ENCODE measurements around the gene GPR18. TPM values are rescaled to one million over a fixed set of nuclear protein-coding genes. Genes with fewer than 3 reads are reported as not detected.

Gene GPR18
- total RNA-seq, 1 experiment from 2014 or later, result not detected

DNA sequence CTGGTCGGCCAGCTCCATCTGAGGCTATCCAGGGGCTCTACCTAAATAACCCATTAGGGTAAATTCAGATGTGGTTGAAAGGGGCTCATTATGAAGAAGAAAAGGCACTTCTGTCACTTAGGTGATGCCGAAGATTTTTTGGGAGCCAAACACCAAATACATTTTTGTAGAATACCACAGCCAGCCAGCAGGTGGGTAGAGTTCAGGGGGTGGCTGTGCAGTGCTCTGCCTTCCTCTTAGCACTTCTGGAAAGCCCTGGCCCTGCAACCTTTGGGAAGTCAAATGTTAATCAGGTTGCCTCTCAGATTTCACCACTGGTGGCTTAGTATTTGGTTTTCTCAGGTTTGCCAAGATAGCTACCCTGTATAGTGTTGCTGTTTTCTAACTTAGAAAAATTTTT is 18.5 kb upstream of the GPR18 start:
- Histone ChIP-seq H2AK5ac (ENCODE audit: insufficient read length, low read length) (no peak overlapping the region), H3K4ac (ENCODE audit: low read depth, low read length) (no peak overlapping the region), H4K8ac (replicated peaks; ENCODE audit: insufficient read length, low read depth, low read length) (no peak overlapping the region), H3K23ac (ENCODE audit: insufficient read length, low read depth, low read length) (no peak overlapping the region), H4K20me1 (ENCODE audit: control insufficient read depth, insufficient read depth, insufficient read length) (no peaks in the 10 kb centered on the region), H3K9me3 (ENCODE audit: control insufficient read depth, low read depth, low read length) (no peaks in the 10 kb centered on the region), H3K9ac (ENCODE audit: extremely low read depth, insufficient read length, low read length) (no peak overlapping the region), H3K27ac (ENCODE audit: insufficient read length, low read depth, low read length) (no peak overlapping the region), H3K4me1 (ENCODE audit: insufficient read depth, low read length) (no peaks in the 10 kb centered on the region; the same call in 1 of the 2 replicates), H3K23me2 (ENCODE audit: insufficient read length, low read depth, low read length, poor library complexity, severe bottlenecking) (no peaks in the 10 kb centered on the region), H3K79me2 (ENCODE audit: insufficient read depth, low read length) (no peaks in the 10 kb centered on the region), H3K79me1 (ENCODE audit: insufficient read depth, low read depth, low read length, poor library complexity, severe bottlenecking) (peaks cover 10% of the 10 kb centered on the region), H2BK120ac (ENCODE audit: low read depth, low read length, poor library complexity, severe bottlenecking) (no peak overlapping the region), H3K14ac (ENCODE audit: insufficient read depth, low read length) (no peak overlapping the region; the same call in 1 of the 2 replicates), H2BK15ac (ENCODE audit: low read depth, low read length) (no peak overlapping the region), H2BK5ac (ENCODE audit: insufficient read length, low read length) (no peak overlapping the region), H3K4me2 (ENCODE audit: insufficient read depth, insufficient read length, low read length) (no peak overlapping the region), H2BK20ac (ENCODE audit: low read depth, low read length, poor library complexity, severe bottlenecking) (no peak overlapping the region), H3K56ac (ENCODE audit: insufficient read length, low read depth, low read length) (no peak overlapping the region), H2BK12ac (ENCODE audit: insufficient read length, low read depth, low read length) (no peak overlapping the region), H4K91ac (ENCODE audit: insufficient read length, low read depth, low read length) (no peak overlapping the region), H3K18ac (ENCODE audit: insufficient read length, low read depth, low read length) (no peak overlapping the region), H3T11ph (ENCODE audit: low read length) (no peak overlapping the region), H2AFZ (ENCODE audit: low read length) (no peak overlapping the region), H4K5ac (ENCODE audit: insufficient read length, low read depth, low read length) (no peak overlapping the region), H3K27me3 (ENCODE audit: insufficient read depth, low read length) (no peaks in the 10 kb centered on the region)
- Mint-ChIP-seq H3K4me1 (peaks cover 30 to 37% of the 10 kb centered on the region in 2 experiments), H3K4me3 (no peak overlapping the region), H3K27ac (no peak overlapping the region), H3K27me3 (ENCODE audit: low read depth) (no peaks in the 10 kb centered on the region), H3K36me3 (ENCODE audit: insufficient read depth in 1 of 3, low read depth in 3 of 3) (peaks cover 10 to 11% (median 10%) of the 10 kb centered on the region in 3 experiments; a peak in 4 of 7 replicates), H3K9me3 (peaks cover 3% of the 10 kb centered on the region in 2 experiments; a peak in 3 of 5 replicates)
- no CpG with 5 or more reads among the region's 2 CpGs for WGBS (ENCODE audit: extremely low coverage, insufficient read length, low lambda C conversion rate)
- no peak for DNase-seq
- TF ChIP-seq, protein P1, sequence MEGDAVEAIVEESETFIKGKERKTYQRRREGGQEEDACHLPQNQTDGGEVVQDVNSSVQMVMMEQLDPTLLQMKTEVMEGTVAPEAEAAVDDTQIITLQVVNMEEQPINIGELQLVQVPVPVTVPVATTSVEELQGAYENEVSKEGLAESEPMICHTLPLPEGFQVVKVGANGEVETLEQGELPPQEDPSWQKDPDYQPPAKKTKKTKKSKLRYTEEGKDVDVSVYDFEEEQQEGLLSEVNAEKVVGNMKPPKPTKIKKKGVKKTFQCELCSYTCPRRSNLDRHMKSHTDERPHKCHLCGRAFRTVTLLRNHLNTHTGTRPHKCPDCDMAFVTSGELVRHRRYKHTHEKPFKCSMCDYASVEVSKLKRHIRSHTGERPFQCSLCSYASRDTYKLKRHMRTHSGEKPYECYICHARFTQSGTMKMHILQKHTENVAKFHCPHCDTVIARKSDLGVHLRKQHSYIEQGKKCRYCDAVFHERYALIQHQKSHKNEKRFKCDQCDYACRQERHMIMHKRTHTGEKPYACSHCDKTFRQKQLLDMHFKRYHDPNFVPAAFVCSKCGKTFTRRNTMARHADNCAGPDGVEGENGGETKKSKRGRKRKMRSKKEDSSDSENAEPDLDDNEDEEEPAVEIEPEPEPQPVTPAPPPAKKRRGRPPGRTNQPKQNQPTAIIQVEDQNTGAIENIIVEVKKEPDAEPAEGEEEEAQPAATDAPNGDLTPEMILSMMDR (conservative IDR thresholded peaks at IDR 0.05), result peak; percentile 46

All from H9 (cell line).